ENCODE measurements around the gene POLR2C.

POLR2C gene

GRCh38 chr16:57504001-57504400, 41.5 kb downstream of the POLR2C start:
- DNase-seq (ENCODE audit: low read depth), result no peak

- DNase-seq (ENCODE audit: low read depth), result no peak
Observed at GRCh38 chr16:57504491-57504890, 42.0 kb downstream of the POLR2C start.

GRCh38 chr16:57505169-57505568, 42.7 kb downstream of the POLR2C start:
- DNase-seq (ENCODE audit: low read depth), result no peak

- DNase-seq (ENCODE audit: low read depth), result no peak
Observed at GRCh38 chr16:57507136-57508034, 44.9 kb downstream of the POLR2C start.

- DNase-seq (ENCODE audit: low read depth), result no peak
Observed at GRCh38 chr16:57508035-57508425, 45.6 kb downstream of the POLR2C start.

- no peak for DNase-seq (ENCODE audit: low read depth)
Observed at GRCh38 chr16:57509231-57509923, 46.9 kb downstream of the POLR2C start.

GRCh38 chr16:57510016-57510871, 47.8 kb downstream of the POLR2C start:
- no peak for DNase-seq (ENCODE audit: low read depth)

GRCh38 chr16:57512296-57513001, 50.0 kb downstream of the POLR2C start:
- no peak for DNase-seq (ENCODE audit: low read depth)

GRCh38 chr16:57513371-57514102, 51.1 kb downstream of the POLR2C start:
- DNase-seq (ENCODE audit: low read depth), result no peak

GRCh38 chr16:57514371-57514770, 51.9 kb downstream of the POLR2C start:
- DNase-seq (ENCODE audit: low read depth), result no peak

- no peak for DNase-seq (ENCODE audit: low read depth)
Observed at GRCh38 chr16:57514791-57515600, 52.5 kb downstream of the POLR2C start.

GRCh38 chr16:57516176-57516725, 53.8 kb downstream of the POLR2C start:
- DNase-seq (ENCODE audit: low read depth), result no peak

- DNase-seq (ENCODE audit: low read depth), result no peak
Observed at GRCh38 chr16:57516773-57517172, 54.3 kb downstream of the POLR2C start.

GRCh38 chr16:57517397-57518367, 55.2 kb downstream of the POLR2C start:
- DNase-seq (ENCODE audit: low read depth), result no peak

- DNase-seq (ENCODE audit: low read depth), result no peak
Observed at GRCh38 chr16:57518520-57518919, 56.0 kb downstream of the POLR2C start.

- no peak for DNase-seq (ENCODE audit: low read depth)
Observed at GRCh38 chr16:57518922-57519321, 56.4 kb downstream of the POLR2C start.

GRCh38 chr16:57519796-57520360, 57.4 kb downstream of the POLR2C start:
- DNase-seq (ENCODE audit: low read depth), result peak; percentile 72
